Upper lobe of left lung (tissue), 6 donors: ENCODE results near the gene FILIP1L. TPM values are rescaled to one million over a fixed set of nuclear protein-coding genes. Genes with fewer than 3 reads are reported as not detected.

Experiments
- ATAC-seq, 2 donors: fragments of 200-7000 bp; cut with Tn5 transposase; one replicate each; pipeline ENCODE4 v1.9.1; 2022; ENCODE audit warnings: mild to moderate bottlenecking in 2 of 2, moderate library complexity in 2 of 2; ENCODE audit not compliant: low FRiP score in 2 of 2
- DNase-seq, 2 donors: peaks; one replicate each; pipeline ENCODE4 v3.0.0-alpha.2; 2019 to 2020
- H3K27ac ChIP-seq, 4 donors: fragments of 200-600 bp; sonication (generic); one replicate each; pipeline ENCODE4 v1.5.1; 2016 to 2019
- H3K27me3 ChIP-seq, 4 donors: fragments of 200-600 bp; sonication (generic); one replicate each; pipeline ENCODE4 v1.5.1; 2017 to 2019
- H3K36me3 ChIP-seq, 4 donors: fragments of 200-600 bp; sonication (generic); one replicate each; pipeline ENCODE4 v1.5.1; 2016 to 2019
- H3K4me1 ChIP-seq, 4 donors: fragments of 200-600 bp; sonication (generic); one replicate each; pipeline ENCODE4 v1.5.1; 2018 to 2019
- H3K4me3 ChIP-seq, 4 donors: fragments of 200-600 bp; sonication (generic); one replicate each; pipeline ENCODE4 v1.5.1; 2017 to 2019; ENCODE audit warnings: mild to moderate bottlenecking in 2 of 4, moderate library complexity in 1 of 4
- H3K9me3 ChIP-seq, 4 donors: fragments of 200-600 bp; sonication (generic); one replicate each; pipeline ENCODE4 v1.5.1; 2018 to 2019
- CTCF ChIP-seq, 6 experiments: fragments of 450-650 bp in 4 of 6; fragments of 200-600 bp in 2 of 6; sonication (generic) in 2 of 6; IDR thresholded peaks; one replicate each; pipeline ENCODE4 v1.5.1; 2016 to 2019; ENCODE audit warnings: antibody characterized with exemption in 6 of 6
- EP300 ChIP-seq, 4 donors: sonication (generic); formaldehyde crosslinking; IDR thresholded peaks; one replicate each; pipeline ENCODE4 v1.5.1; 2017; ENCODE audit warnings: antibody characterized with exemption in 4 of 4, control low read depth in 2 of 4
- POLR2A ChIP-seq, 4 donors: fragments of 450-650 bp; IDR thresholded peaks; one replicate each; pipeline ENCODE4 v1.5.1; 2016 to 2017; ENCODE audit warnings: antibody characterized with exemption in 4 of 4, mild to moderate bottlenecking in 2 of 4
- POLR2AphosphoS5 ChIP-seq, 2 donors: sonication (generic); formaldehyde crosslinking; IDR thresholded peaks; one replicate each; pipeline ENCODE4 v1.5.1; 2017; ENCODE audit warnings: antibody characterized with exemption in 2 of 2
- WGBS, 2 donors: methylation state at CpG; one replicate each; pipeline ENCODE4 v1.1.5; 2017 to 2018; 5-methylcytosine and 5-hydroxymethylcytosine counted together
- total RNA-seq, 6 donors: library from RNA; depleted of rRNA in 4 of 6; stranded (reverse); fragments of >200 nt in 4 of 6; gene quantifications; one replicate each; pipeline versions ENCODE4 v1.1.0 to v1.2.1, GENCODE V29; 2016 to 2021
- donor health status: DM: no; HTN: no; CAD: no; lungs with moderate emphysema.
- donor health status: DM: no; HTN: yes; CAD: no; lungs with severe emphysema.

The FILIP1L gene
- total RNA-seq, 6 donors from 2014 or later: 19.4 to 38.2 (median 25.9) TPM

GRCh38 chr3:100104817-100105413 lies 9.4 kb downstream of the FILIP1L start:
- no peak for TF ChIP-seq EP300 (IDR thresholded peaks at IDR 0.05)
- TF ChIP-seq POLR2A (IDR thresholded peaks at IDR 0.05): no peak
- no peak for TF ChIP-seq CTCF (IDR thresholded peaks at IDR 0.05)
- H3K4me3 ChIP-seq: no peak overlapping the region
- H3K36me3 ChIP-seq: no peaks in the 10 kb centered on the region
- no peaks in the 10 kb centered on the region for H3K27me3 ChIP-seq
- peaks cover 9 to 35% (median 24%) of the 10 kb centered on the region in 4 donors for H3K4me1 ChIP-seq
- peak overlapping the region in 1 of 4 donors; percentile 18 for H3K27ac ChIP-seq
- H3K9me3 ChIP-seq: no peaks in the 10 kb centered on the region
- DNase-seq: no peak
- no peak for ATAC-seq

GRCh38 chr3:100104442-100104798 lies 9.9 kb downstream of the FILIP1L start:
- Histone ChIP-seq H3K36me3 (no peaks in the 10 kb centered on the region), H3K27ac (peak overlapping the region in 1 of 4 donors; percentile 18), H3K4me1 (peaks cover 14 to 39% (median 28%) of the 10 kb centered on the region in 4 donors), H3K9me3 (no peaks in the 10 kb centered on the region), H3K27me3 (no peaks in the 10 kb centered on the region), H3K4me3 (no peak overlapping the region)
- TF ChIP-seq POLR2AphosphoS5 (IDR thresholded peaks at IDR 0.05) (no peak), EP300 (IDR thresholded peaks at IDR 0.05) (no peak)
- WGBS, 2 donors: 78 to 79% methylated on average over 2 of the region's 2 CpGs
- no peak for ATAC-seq
- no peak for DNase-seq

- H3K4me3 ChIP-seq: no peak overlapping the region
- no peaks in the 10 kb centered on the region for H3K27me3 ChIP-seq
- H3K4me1 ChIP-seq: peaks cover 20 to 45% (median 34%) of the 10 kb centered on the region in 4 donors
- H3K36me3 ChIP-seq: no peaks in the 10 kb centered on the region
- H3K27ac ChIP-seq: peak overlapping the region in 1 of 4 donors; percentile 1
- no peak for DNase-seq
- 62 to 82% methylated on average over 4 of the region's 4 CpGs for WGBS, 2 donors
- TF ChIP-seq POLR2AphosphoS5 (IDR thresholded peaks at IDR 0.05) (no peak), EP300 (IDR thresholded peaks at IDR 0.05) (no peak), CTCF (IDR thresholded peaks at IDR 0.05) (no peak), POLR2A (IDR thresholded peaks at IDR 0.05) (no peak)
- no peaks in the 10 kb centered on the region for H3K9me3 ChIP-seq
- peak; percentile 15 to 40 for ATAC-seq
Observed at GRCh38 chr3:100103558-100104441, 10.5 kb downstream of the FILIP1L start.

GRCh38 chr3:100102757-100103156 lies 11.5 kb downstream of the FILIP1L start:
- TF ChIP-seq CTCF (IDR thresholded peaks at IDR 0.05): no peak

GRCh38 chr3:100100425-100100824 lies 13.9 kb downstream of the FILIP1L start:
- Histone ChIP-seq H3K27me3 (no peaks in the 10 kb centered on the region), H3K4me1 (peaks cover 34 to 46% (median 37%) of the 10 kb centered on the region in 4 donors), H3K36me3 (no peaks in the 10 kb centered on the region), H3K27ac (peak overlapping the region; percentile 28 to 65 (median 52)), H3K4me3 (no peak overlapping the region), H3K9me3 (no peaks in the 10 kb centered on the region)
- DNase-seq: no peak
- TF ChIP-seq POLR2A (IDR thresholded peaks at IDR 0.05): no peak
- TF ChIP-seq CTCF (IDR thresholded peaks at IDR 0.05): no peak
- TF ChIP-seq EP300 (IDR thresholded peaks at IDR 0.05): no peak
- TF ChIP-seq POLR2AphosphoS5 (IDR thresholded peaks at IDR 0.05): no peak
- ATAC-seq: no peak
- 81 to 100% methylated on average over 2 of the region's 2 CpGs for WGBS, 2 donors

More at GRCh38 chr3:100102757-100103156, 11.5 kb downstream of the FILIP1L start:
- Histone ChIP-seq H3K36me3 (no peaks in the 10 kb centered on the region), H3K4me1 (peaks cover 30 to 54% (median 43%) of the 10 kb centered on the region in 4 donors), H3K27me3 (no peaks in the 10 kb centered on the region), H3K27ac (no peak overlapping the region), H3K4me3 (no peak overlapping the region), H3K9me3 (no peaks in the 10 kb centered on the region)
- DNase-seq: no peak
- WGBS, 2 donors: 88% methylated on average over 1 of the region's 1 CpG
- ATAC-seq: no peak
